Smooth muscle cell (in vitro differentiated cells): ENCODE results near the gene PRADC1. TPM values are rescaled to one million over a fixed set of nuclear protein-coding genes. Genes with fewer than 3 reads are reported as not detected.

ENCODE experiments used
- DNase-seq: peaks from one replicate; lab custom pipeline; 2025; ENCODE audit not compliant: unreplicated experiment; lab: John Stamatoyannopoulos, UW
- H2AFZ ChIP-seq: fragments of 200-600 bp; sonication (generic); 2 replicates; pipeline ENCODE4 v1.6.0; 2016; ENCODE audit warnings: antibody characterized with exemption, low read depth, mild to moderate bottlenecking
- H3F3A ChIP-seq: fragments of 200-600 bp; sonication (generic); 2 replicates; pipeline ENCODE4 v1.6.0; 2017; ENCODE audit warnings: antibody characterized with exemption, low read depth
- H3K27ac ChIP-seq: fragments of 200-600 bp; sonication (generic); 2 replicates; pipeline ENCODE4 v1.5.1; 2016; ENCODE audit warnings: low read depth, mild to moderate bottlenecking
- H3K27me3 ChIP-seq: fragments of 200-600 bp; sonication (generic); 2 replicates; pipeline ENCODE4 v1.6.1; 2016; ENCODE audit warnings: low read depth, mild to moderate bottlenecking
- H3K36me3 ChIP-seq: fragments of 200-600 bp; sonication (generic); 2 replicates; pipeline ENCODE4 v1.5.1; 2016; ENCODE audit warnings: low read depth
- H3K4me1 ChIP-seq: fragments of 200-600 bp; sonication (generic); 2 replicates; pipeline ENCODE4 v1.5.1; 2016; ENCODE audit warnings: low read depth
- H3K4me2 ChIP-seq: fragments of 200-600 bp; sonication (generic); 2 replicates; pipeline ENCODE4 v1.6.0; 2016; ENCODE audit warnings: mild to moderate bottlenecking
- H3K4me3 ChIP-seq: fragments of 200-600 bp; sonication (generic); 2 replicates; pipeline ENCODE4 v1.5.1; 2016; ENCODE audit warnings: mild to moderate bottlenecking
- H3K79me2 ChIP-seq: fragments of 200-600 bp; sonication (generic); 2 replicates; pipeline ENCODE4 v1.6.0; 2016; ENCODE audit warnings: low read depth, mild to moderate bottlenecking
- H3K9ac ChIP-seq: fragments of 200-600 bp; sonication (generic); 2 replicates; pipeline ENCODE4 v1.6.0; 2016; ENCODE audit warnings: low read depth
- H3K9me3 ChIP-seq: fragments of 200-600 bp; sonication (generic); replicated peaks from 2 replicates; pipeline ENCODE4 v1.5.1; 2016; ENCODE audit warnings: low read depth
- H4K20me1 ChIP-seq: fragments of 200-600 bp; sonication (generic); 2 replicates; pipeline ENCODE4 v1.6.0; 2016; ENCODE audit warnings: low read depth
- WGBS: methylation state at CpG from one replicate; pipeline ENCODE4 v1.1.7; 2016; ENCODE audit warnings: low lambda C conversion rate; 5-methylcytosine and 5-hydroxymethylcytosine counted together
- polyA plus RNA-seq: library from polyadenylated mRNA; unstranded; fragments of >200 nt; fragmentation: Nextera tagmentation; extraction: Ambion mirVana; gene quantifications from 2 replicates; pipeline ENCODE4 v1.2.1, GENCODE V29; 2016
- total RNA-seq: library from RNA; depleted of rRNA; stranded (reverse); fragments of >200 nt; gene quantifications from 2 replicates; pipeline ENCODE4 v1.2.3, GENCODE V29; 2014
- TF ChIP-seq, protein P1 (sequence below): fragments of 200-600 bp; sonication (generic); IDR thresholded peaks from 2 replicates; pipeline ENCODE4 v1.5.1; 2017; ENCODE audit warnings: borderline replicate concordance, mild to moderate bottlenecking, antibody characterized with exemption; ENCODE audit not compliant: insufficient read depth, poor library complexity, severe bottlenecking

The PRADC1 gene
- 24.0 and 28.3 TPM in 2 replicates for total RNA-seq
- 47.6 and 51.4 TPM in 2 replicates for polyA plus RNA-seq

DNA sequence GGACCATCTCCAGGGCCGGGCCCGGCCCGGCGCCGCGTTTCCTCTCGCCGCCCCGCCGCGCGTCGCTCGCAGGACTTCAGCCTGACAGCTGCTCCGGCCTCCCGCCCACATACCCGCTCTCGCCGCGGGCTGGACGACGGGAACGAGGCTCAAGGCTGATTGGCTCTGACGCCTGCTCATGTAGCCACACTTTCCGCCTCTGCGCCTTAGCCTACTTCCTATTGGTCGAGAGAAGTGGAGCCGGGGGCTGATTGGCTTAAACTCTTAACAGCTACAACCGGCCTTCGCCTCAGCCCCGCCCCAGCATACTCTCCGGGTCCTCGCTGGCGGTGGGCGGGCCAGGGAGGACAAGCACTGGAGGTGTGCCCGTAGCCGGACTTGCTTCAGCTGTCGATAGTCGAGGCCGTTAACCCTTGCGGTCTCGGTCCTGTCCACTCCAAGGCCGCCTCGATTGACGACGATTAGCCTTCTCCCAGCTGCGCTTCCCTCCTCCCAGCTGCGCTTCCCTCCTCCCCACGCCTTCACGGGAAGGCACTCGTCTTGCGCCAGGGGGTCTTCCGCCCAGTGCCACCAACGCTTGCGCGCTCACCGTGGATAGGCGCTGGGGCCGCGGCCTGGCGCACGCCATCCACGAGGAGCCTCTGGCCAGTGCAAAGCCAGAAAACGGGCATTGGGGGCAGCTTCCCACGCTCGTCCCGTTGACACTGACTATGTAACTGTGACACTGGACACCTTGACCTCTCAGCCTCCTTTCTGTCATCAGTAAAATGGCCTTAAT is at the start of gene PRADC1:
TSS of gene PRADC1 (minus strand) at position 86 of the 778 bp plus-strand sequence. CDS start at position 7, 79 bp downstream.
- H3K4me1 ChIP-seq: peaks cover 14% of the 10 kb centered on the region
- DNase-seq: peak; percentile 86
- no peaks in the 10 kb centered on the region for H3K36me3 ChIP-seq
- peaks cover 42% of the 10 kb centered on the region for H3K79me2 ChIP-seq
- H3K4me3 ChIP-seq: peak within 1 kb of the TSS; percentile 96
- H3K9ac ChIP-seq: peak within 1 kb of the TSS; percentile 88
- peak within 1 kb of the TSS; percentile 96 for H2AFZ ChIP-seq
- H4K20me1 ChIP-seq: peaks cover 39% of the 10 kb centered on the region
- peak within 1 kb of the TSS; percentile 81 for H3K27ac ChIP-seq
- H3K27me3 ChIP-seq: no peaks in the 10 kb centered on the region
- TF ChIP-seq, protein P1, sequence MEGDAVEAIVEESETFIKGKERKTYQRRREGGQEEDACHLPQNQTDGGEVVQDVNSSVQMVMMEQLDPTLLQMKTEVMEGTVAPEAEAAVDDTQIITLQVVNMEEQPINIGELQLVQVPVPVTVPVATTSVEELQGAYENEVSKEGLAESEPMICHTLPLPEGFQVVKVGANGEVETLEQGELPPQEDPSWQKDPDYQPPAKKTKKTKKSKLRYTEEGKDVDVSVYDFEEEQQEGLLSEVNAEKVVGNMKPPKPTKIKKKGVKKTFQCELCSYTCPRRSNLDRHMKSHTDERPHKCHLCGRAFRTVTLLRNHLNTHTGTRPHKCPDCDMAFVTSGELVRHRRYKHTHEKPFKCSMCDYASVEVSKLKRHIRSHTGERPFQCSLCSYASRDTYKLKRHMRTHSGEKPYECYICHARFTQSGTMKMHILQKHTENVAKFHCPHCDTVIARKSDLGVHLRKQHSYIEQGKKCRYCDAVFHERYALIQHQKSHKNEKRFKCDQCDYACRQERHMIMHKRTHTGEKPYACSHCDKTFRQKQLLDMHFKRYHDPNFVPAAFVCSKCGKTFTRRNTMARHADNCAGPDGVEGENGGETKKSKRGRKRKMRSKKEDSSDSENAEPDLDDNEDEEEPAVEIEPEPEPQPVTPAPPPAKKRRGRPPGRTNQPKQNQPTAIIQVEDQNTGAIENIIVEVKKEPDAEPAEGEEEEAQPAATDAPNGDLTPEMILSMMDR: no peak
- WGBS: under 1% methylated on average over 67 of the region's 67 CpGs
- peaks cover 10% of the 10 kb centered on the region for H3F3A ChIP-seq
- H3K9me3 ChIP-seq: no peaks in the 10 kb centered on the region
- H3K4me2 ChIP-seq: peak within 1 kb of the TSS; percentile 93

DNA sequence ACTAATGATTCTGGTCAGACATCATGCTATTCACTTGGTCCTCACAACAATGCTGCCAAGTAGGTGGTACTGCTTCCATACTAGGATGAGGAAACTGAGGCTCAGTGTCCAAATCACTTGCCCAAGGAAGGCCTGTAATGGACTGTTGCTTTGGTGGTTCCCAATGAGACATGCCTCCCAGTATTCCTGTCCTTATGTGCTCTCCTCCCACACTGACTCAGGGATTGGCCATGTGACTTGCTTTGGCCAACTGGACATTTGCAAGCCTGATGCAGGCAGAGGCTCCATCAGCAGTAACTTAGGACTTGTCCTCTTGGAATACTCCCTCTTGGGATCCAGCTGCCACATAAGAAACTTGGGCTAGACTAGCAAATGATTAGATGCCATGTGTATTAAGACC is 48.2 kb upstream of the PRADC1 start:
- Histone ChIP-seq H3K9me3 (no peaks in the 10 kb centered on the region), H3K4me3 (no peak overlapping the region), H4K20me1 (peaks cover 5% of the 10 kb centered on the region), H3K36me3 (no peaks in the 10 kb centered on the region), H3F3A (no peaks in the 10 kb centered on the region), H3K9ac (no peak overlapping the region), H2AFZ (no peak overlapping the region), H3K4me1 (no peaks in the 10 kb centered on the region), H3K27me3 (peaks cover 18% of the 10 kb centered on the region), H3K4me2 (no peak overlapping the region), H3K27ac (no peak overlapping the region), H3K79me2 (no peaks in the 10 kb centered on the region)
- no peak for DNase-seq
- TF ChIP-seq, protein P1: no peak

- H3K4me3 ChIP-seq: no peak overlapping the region
- H3K4me1 ChIP-seq: no peaks in the 10 kb centered on the region
- no peaks in the 10 kb centered on the region for H3K36me3 ChIP-seq
- peaks cover 4% of the 10 kb centered on the region for H3K27me3 ChIP-seq
- no peak overlapping the region for H2AFZ ChIP-seq
- no peaks in the 10 kb centered on the region for H3K9me3 ChIP-seq
- no peak for DNase-seq
- H3K9ac ChIP-seq: no peak overlapping the region
- H3K4me2 ChIP-seq: no peak overlapping the region
- 69% methylated on average over 9 of the region's 9 CpGs for WGBS
- no peaks in the 10 kb centered on the region for H3F3A ChIP-seq
- peaks cover 5% of the 10 kb centered on the region for H4K20me1 ChIP-seq
- H3K79me2 ChIP-seq: no peaks in the 10 kb centered on the region
- TF ChIP-seq, protein P1: no peak
- H3K27ac ChIP-seq: no peak overlapping the region
Observed at GRCh38 chr2:73279852-73280251, 46.8 kb upstream of the PRADC1 start.

GRCh38 chr2:73272270-73272669 is 39.2 kb upstream of the PRADC1 start:
- no peak overlapping the region for H3K4me2 ChIP-seq
- H3K9ac ChIP-seq: no peak overlapping the region
- no peaks in the 10 kb centered on the region for H3K9me3 ChIP-seq
- TF ChIP-seq, protein P1: no peak
- no peaks in the 10 kb centered on the region for H3F3A ChIP-seq
- H3K27ac ChIP-seq: no peak overlapping the region
- H3K4me1 ChIP-seq: peaks cover 21% of the 10 kb centered on the region
- WGBS: 91% methylated on average over 1 of the region's 1 CpG
- H3K79me2 ChIP-seq: no peaks in the 10 kb centered on the region
- no peak for DNase-seq
- no peak overlapping the region for H3K4me3 ChIP-seq
- peaks cover 49% of the 10 kb centered on the region for H3K27me3 ChIP-seq
- peaks cover 12% of the 10 kb centered on the region for H4K20me1 ChIP-seq
- H2AFZ ChIP-seq: no peak overlapping the region
- no peaks in the 10 kb centered on the region for H3K36me3 ChIP-seq
